GM18498 (cell line): ENCODE measurements around the gene RBM10.

Experiments used
- ATAC-seq: cut with Tn5 transposase; IDR thresholded peaks from one replicate; pipeline ENCODE4 v1.9.1; 2021; ENCODE audit warnings: mild to moderate bottlenecking, moderate library complexity; ENCODE audit not compliant: unreplicated experiment

The RBM10 gene

GRCh38 chrX:47174846-47175587 lies 30.0 kb downstream of the RBM10 start:
- ATAC-seq, result no peak

- ATAC-seq, result no peak
These were observed 30.6 kb downstream of the RBM10 start for GRCh38 chrX:47175588-47175980.

- ATAC-seq, result no peak
These were observed 31.2 kb downstream of the RBM10 start for GRCh38 chrX:47176101-47176740.

- no peak for ATAC-seq
These were observed 32.1 kb downstream of the RBM10 start for GRCh38 chrX:47177079-47177478.

- ATAC-seq, result no peak
These were observed 33.3 kb downstream of the RBM10 start for GRCh38 chrX:47178337-47178736.

- no peak for ATAC-seq
These were observed 34.4 kb downstream of the RBM10 start for GRCh38 chrX:47179221-47179927.

- no peak for ATAC-seq
These were observed 34.9 kb downstream of the RBM10 start for GRCh38 chrX:47179928-47180255.

- ATAC-seq, result no peak
These were observed 35.3 kb downstream of the RBM10 start for GRCh38 chrX:47180346-47180745.

GRCh38 chrX:47181301-47181700 lies 36.3 kb downstream of the RBM10 start:
- no peak for ATAC-seq

GRCh38 chrX:47182106-47182700 lies 37.2 kb downstream of the RBM10 start:
- no peak for ATAC-seq

- no peak for ATAC-seq
These were observed 39.5 kb downstream of the RBM10 start for GRCh38 chrX:47184486-47184885.

GRCh38 chrX:47185241-47185640 lies 40.2 kb downstream of the RBM10 start:
- ATAC-seq, result no peak

- ATAC-seq, result no peak
These were observed 41.2 kb downstream of the RBM10 start for GRCh38 chrX:47186096-47186740.

GRCh38 chrX:47187106-47187677 lies 42.2 kb downstream of the RBM10 start:
- ATAC-seq, result no peak

GRCh38 chrX:47189906-47190305 lies 44.9 kb downstream of the RBM10 start:
- no peak for ATAC-seq

GRCh38 chrX:47190445-47191269 lies 45.6 kb downstream of the RBM10 start:
- peak; percentile 77 for ATAC-seq

GRCh38 chrX:47191331-47191730 lies 46.3 kb downstream of the RBM10 start:
- no peak for ATAC-seq

- no peak for ATAC-seq
These were observed 46.9 kb downstream of the RBM10 start for GRCh38 chrX:47191806-47192401.

- ATAC-seq, result peak; percentile 71
These were observed 48.6 kb downstream of the RBM10 start, which contains the start of gene UBA1 for GRCh38 chrX:47193475-47194193. UBA1 (plus strand) TSS chrX:47193829; CDS start chrX:47198803, 4,974 bp downstream.
